H1 (cell line): ENCODE measurements around the gene REPIN1. TPM values are rescaled to one million over a fixed set of nuclear protein-coding genes. Genes with fewer than 3 reads are reported as not detected.

Experiments used
- CTCF ChIA-PET: fragments of 300-600 bp; sonication (Branson Sonifier 250); formaldehyde crosslinking; loops from one replicate; lab custom pipeline; 2021; ENCODE audit not compliant: partially characterized antibody; lab: Charles Lee
- POLR2A ChIA-PET: fragments of 300-600 bp; sonication (Branson Sonifier 250); formaldehyde crosslinking; loops from one replicate; lab custom pipeline; 2021; ENCODE audit warnings: inconsistent platforms; ENCODE audit not compliant: partially characterized antibody; lab: Charles Lee
- DNase-seq, 2 experiments: peaks; one replicate each; pipeline versions ENCODE4 v3.0.0 to v3.0.0-alpha.2; 2010 to 2022; ENCODE audit warnings: low spot score in 2 of 2, low read depth in 1 of 2, mixed read lengths in 1 of 2
- FAIRE-seq: peaks from 2 replicates; lab custom pipeline; 2011; peaks lifted over from hg19 to GRCh38; lab: Jason Lieb, UNC
- H2AFZ ChIP-seq: 2 replicates; pipeline ENCODE4 v1.8.1; 2012; ENCODE audit warnings: low read length, inconsistent platforms
- H2AK5ac ChIP-seq: 2 replicates; pipeline ENCODE4 v1.6.1; 2013; ENCODE audit warnings: low read depth, low read length
- H2BK120ac ChIP-seq: replicated peaks from 2 replicates; pipeline ENCODE3; 2013; ENCODE audit warnings: low read depth, low read length, inconsistent platforms
- H2BK12ac ChIP-seq: 2 replicates; pipeline ENCODE4 v1.6.1; 2013; ENCODE audit warnings: low read depth, low read length
- H2BK15ac ChIP-seq: 2 replicates; pipeline ENCODE4 v1.6.1; 2013; ENCODE audit warnings: low read length
- H2BK20ac ChIP-seq: 2 replicates; pipeline ENCODE4 v1.6.1; 2013; ENCODE audit warnings: low read length
- H2BK5ac ChIP-seq: 2 replicates; pipeline ENCODE4 v1.6.1; 2013; ENCODE audit warnings: low read depth, low read length
- H3K14ac ChIP-seq: 2 replicates; pipeline ENCODE4 v1.6.1; 2013; ENCODE audit warnings: inconsistent platforms; ENCODE audit not compliant: insufficient read length
- H3K18ac ChIP-seq: 2 replicates; pipeline ENCODE4 v1.6.1; 2013; ENCODE audit warnings: low read length; ENCODE audit errors: extremely low read depth
- H3K23ac ChIP-seq: 2 replicates; pipeline ENCODE4 v1.6.1; 2013; ENCODE audit warnings: inconsistent platforms; ENCODE audit not compliant: insufficient read length
- H3K23me2 ChIP-seq: 2 replicates; pipeline ENCODE4 v1.6.1; 2013; ENCODE audit warnings: low read depth, low read length
- H3K27ac ChIP-seq: 2 replicates; pipeline ENCODE4 v1.6.1; 2011; ENCODE audit warnings: low read depth, low read length, inconsistent platforms
- H3K27me3 ChIP-seq, 4 experiments: replicated peaks in 1 of 4; 1 replicate in 1 of 4; 2 replicates in 3 of 4; pipeline versions ENCODE4 v1.6.1 to v1.8.1; 2011 to 2013; ENCODE audit warnings: low read length in 3 of 4, mild to moderate bottlenecking in 3 of 4, inconsistent platforms in 2 of 4, mixed read lengths in 2 of 4, moderate library complexity in 1 of 4; ENCODE audit not compliant: control insufficient read depth in 3 of 4, insufficient read depth in 3 of 4; ENCODE audit errors: extremely low read depth in 1 of 4
- H3K36me3 ChIP-seq, 4 experiments: 2 replicates each; pipeline versions ENCODE4 v1.6.1 to v1.8.1; 2011 to 2013; ENCODE audit warnings: mild to moderate bottlenecking in 4 of 4, low read length in 3 of 4, moderate library complexity in 2 of 4, control low read depth in 1 of 4, inconsistent platforms in 1 of 4; ENCODE audit not compliant: insufficient read depth in 4 of 4, control insufficient read depth in 2 of 4
- H3K4ac ChIP-seq: replicated peaks from 2 replicates; pipeline ENCODE3; 2013; ENCODE audit warnings: low read length, low read depth, mixed read lengths, inconsistent platforms; ENCODE audit not compliant: insufficient read length
- H3K4me1 ChIP-seq, 4 experiments: replicated peaks in 1 of 4; 1 replicate in 1 of 4; 2 replicates in 3 of 4; pipeline versions ENCODE4 v1.6.1 to v1.8.1; 2011 to 2013; ENCODE audit warnings: low read length in 3 of 4, inconsistent platforms in 2 of 4, mixed read lengths in 1 of 4; ENCODE audit not compliant: insufficient read depth in 4 of 4, control insufficient read depth in 3 of 4
- H3K4me2 ChIP-seq, 2 experiments: 2 replicates each; pipeline versions ENCODE4 v1.6.1 to v1.8.1; 2011 to 2013; ENCODE audit warnings: low read depth in 2 of 2, low read length in 2 of 2, control low read depth in 1 of 2, inconsistent platforms in 1 of 2, mild to moderate bottlenecking in 1 of 2; ENCODE audit not compliant: insufficient read depth in 1 of 2
- H3K4me3 ChIP-seq, 4 experiments: fragments of 200-600, 300-600 bp in 1 of 4; sonication (generic), shearing (Covaris generic), sonication (Bioruptor Twin) in 1 of 4; 2 replicates each; pipeline versions ENCODE4 v1.5.1 to v1.8.1; 2011 to 2016; ENCODE audit warnings: low read length in 4 of 4, low read depth in 3 of 4, control low read depth in 2 of 4, inconsistent platforms in 2 of 4, mild to moderate bottlenecking in 2 of 4, mixed read lengths in 1 of 4, moderate library complexity in 1 of 4; ENCODE audit not compliant: insufficient read depth in 2 of 4; ENCODE audit errors: extremely low read depth in 1 of 4
- H3K56ac ChIP-seq: replicated peaks from 2 replicates; pipeline ENCODE3; 2013; ENCODE audit warnings: low read depth, mild to moderate bottlenecking, mixed read lengths, low read length, inconsistent platforms; ENCODE audit not compliant: insufficient read length
- H3K79me1 ChIP-seq: 2 replicates; pipeline ENCODE4 v1.6.1; 2013; ENCODE audit warnings: low read depth, low read length, control low read depth
- H3K79me2 ChIP-seq, 2 experiments: 2 replicates each; pipeline versions ENCODE4 v1.6.1 to v1.8.1; 2012 to 2013; ENCODE audit warnings: low read length in 2 of 2, mild to moderate bottlenecking in 2 of 2, inconsistent platforms in 1 of 2; ENCODE audit not compliant: insufficient read depth in 2 of 2, control insufficient read depth in 1 of 2
- H3K9ac ChIP-seq, 4 experiments: replicated peaks in 1 of 4; 1 replicate in 1 of 4; 2 replicates in 3 of 4; pipeline versions ENCODE4 v1.6.1 to v1.8.1; 2011 to 2013; ENCODE audit warnings: low read depth in 3 of 4, low read length in 3 of 4, control low read depth in 2 of 4, mild to moderate bottlenecking in 2 of 4, moderate library complexity in 2 of 4, inconsistent platforms in 1 of 4; ENCODE audit errors: extremely low read depth in 1 of 4
- H3K9me3 ChIP-seq, 2 experiments: 2 replicates each; pipeline versions ENCODE4 v1.6.1 to v1.8.1; 2012 to 2013; ENCODE audit warnings: mild to moderate bottlenecking in 2 of 2, moderate library complexity in 2 of 2, control low read depth in 1 of 2, inconsistent platforms in 1 of 2, low read depth in 1 of 2, low read length in 1 of 2, mixed read lengths in 1 of 2; ENCODE audit not compliant: insufficient read depth in 2 of 2
- H4K20me1 ChIP-seq, 2 experiments: replicated peaks in 1 of 2; 2 replicates each; pipeline versions ENCODE3 to v1.8.1; 2011 to 2013; ENCODE audit warnings: inconsistent platforms in 2 of 2, low read length in 2 of 2, mild to moderate bottlenecking in 1 of 2; ENCODE audit not compliant: insufficient read depth in 2 of 2, control insufficient read depth in 1 of 2
- H4K5ac ChIP-seq: 2 replicates; pipeline ENCODE4 v1.6.1; 2013; ENCODE audit warnings: low read length, low read depth, mixed read lengths, inconsistent platforms; ENCODE audit not compliant: insufficient read length
- H4K8ac ChIP-seq: 2 replicates; pipeline ENCODE4 v1.8.0; 2013; ENCODE audit warnings: mild to moderate bottlenecking, moderate library complexity, low read length, inconsistent platforms; ENCODE audit not compliant: insufficient read depth; ENCODE audit errors: extremely low read depth
- H4K91ac ChIP-seq: replicated peaks from 2 replicates; pipeline ENCODE3; 2013; ENCODE audit warnings: low read length, mixed read lengths, inconsistent platforms; ENCODE audit not compliant: insufficient read length
- CTCF ChIP-seq, 3 experiments: IDR thresholded peaks; 1 replicate in 2 of 3; 2 replicates in 1 of 3; pipeline versions ENCODE4 v1.5.1 to v1.6.1; 2011; ENCODE audit warnings: low read length in 3 of 3, mild to moderate bottlenecking in 3 of 3, inconsistent platforms in 2 of 3, low read depth in 1 of 3, moderate library complexity in 1 of 3; ENCODE audit not compliant: insufficient read depth in 1 of 3; ENCODE audit errors: control extremely low read depth in 1 of 3
- GTF2F1 ChIP-seq: IDR thresholded peaks from 2 replicates; pipeline ENCODE4 v1.6.1; 2012; ENCODE audit warnings: low read depth, low read length, improper control_type of control experiment, borderline replicate concordance
- PHF8 ChIP-seq: fragments of 200-600 bp; sonication (generic); conservative IDR thresholded peaks from 2 replicates; pipeline ENCODE4 v1.7.1; 2012; ENCODE audit warnings: low read depth, mild to moderate bottlenecking, inconsistent platforms, low read length, moderate library complexity
- WGBS, 2 experiments: shearing (Covaris generic) in 1 of 2; methylation state at CpG; one replicate each; pipeline versions ENCODE4 v1.1.6 to v1.1.7; 2013 to 2015; ENCODE audit warnings: low lambda C conversion rate in 2 of 2, mixed read lengths in 2 of 2, inconsistent platforms in 1 of 2, low coverage in 1 of 2, missing lambda C conversion rate in 1 of 2; ENCODE audit not compliant: insufficient replicate concordance in 2 of 2, insufficient coverage in 1 of 2, insufficient read length in 1 of 2; ENCODE audit errors: extremely low coverage in 1 of 2, missing lambda C conversion rate in 1 of 2; 5-methylcytosine and 5-hydroxymethylcytosine counted together
- polyA plus RNA-seq, 7 experiments: library from polyadenylated mRNA; depleted of rRNA in 3 of 7; stranded (reverse) in 5 of 7; unstranded in 2 of 7; fragments of >200 nt in 5 of 7; fragments of 200-250 nt in 2 of 7; gene quantifications; 1 replicate in 5 of 7; 2 replicates in 1 of 7; 4 replicates in 1 of 7; pipeline versions ENCODE4 v1.2.1 to v1.2.3, GENCODE V29; 2011 to 2013; ENCODE audit warnings: missing spikeins in 2 of 7, mixed read lengths in 2 of 7
- total RNA-seq: library from RNA; stranded (reverse); fragmentation: NEBNext Ultra II Directional; extraction: Animal tissue kit (Norgen Biotek cat#: 25700); gene quantifications from 2 replicates; pipeline ENCODE4 v1.2.1, GENCODE V29; 2021

Gene REPIN1
- total and polyA plus RNA-seq, 2 of the 8 experiments (the other 6 are each of a cell fraction or from before 2014, with no cell fraction given): 98.6 to 125 TPM

- Histone ChIP-seq H2BK20ac (no peak overlapping the region), H3K27me3 (no peaks in the 10 kb centered on the region; a peak in 1 of 7 replicates), H3K4me1 (peaks cover 14 to 21% (median 15%) of the 10 kb centered on the region in 4 experiments), H4K91ac (no peak overlapping the region), H2AFZ (no peak overlapping the region), H3K79me2 (peaks cover 0 to under 1% of the 10 kb centered on the region in 2 experiments; a peak in 1 of 4 replicates), H3K14ac (no peak overlapping the region), H3K4ac (no peak overlapping the region), H2BK12ac (no peak overlapping the region; the same call in 1 of the 2 replicates), H3K56ac (no peak overlapping the region), H2BK15ac (no peak overlapping the region), H3K23me2 (peaks cover 15% of the 10 kb centered on the region; the same call in 1 of the 2 replicates), H3K18ac (no peak overlapping the region), H2BK120ac (no peak overlapping the region), H3K79me1 (no peaks in the 10 kb centered on the region; the same call in 1 of the 2 replicates), H4K20me1 (peaks cover 0 to 5% of the 10 kb centered on the region in 2 experiments), H3K9me3 (no peaks in the 10 kb centered on the region), H4K5ac (no peak overlapping the region), H3K4me3 (no peak overlapping the region), H3K27ac (no peak overlapping the region), H4K8ac (no peak overlapping the region), H3K23ac (no peak overlapping the region), H2AK5ac (no peak overlapping the region), H3K36me3 (no peaks in the 10 kb centered on the region), H3K4me2 (no peak overlapping the region), H3K9ac (no peak overlapping the region), H2BK5ac (no peak overlapping the region)
- POLR2A ChIA-PET: interaction anchor here (1.6 to 3.8 kb wide), 3 partner anchors 9 to 39 kb away, joined by 4 to 43 read pairs (median 7); no protein-coding TSS in a partner anchor
- WGBS, 2 experiments: 90% methylated on average over 5 of the region's 5 CpGs; no CpG with 5 or more reads in 1 of the 2 experiments
- CTCF ChIA-PET: interaction anchor here (1.0 to 1.9 kb wide), 2 partner anchors 10 to 14 kb away, joined by 4 to 5 read pairs; no protein-coding TSS in a partner anchor
- TF ChIP-seq CTCF (IDR thresholded peaks at IDR 0.05; ENCODE audit: control extremely low read depth in 1 of 3, insufficient read depth in 1 of 3, low read depth in 1 of 3, low read length in 3 of 3) (no peak), PHF8 (no peak), GTF2F1 (no peak)
- FAIRE-seq: no peak
- no peak for DNase-seq
Observed at GRCh38 chr7:150363872-150364271, 4.8 kb upstream of the REPIN1 start.
